ENCODE results near the gene NAT10.
"Not testable (repeated sequence)": the region's sequence is repeated elsewhere in the genome, so short reads cannot be mapped to it uniquely, and the experiment has no call there.

Gene NAT10

GRCh38 chr11:34068111-34068510 lies 37.3 kb upstream of the NAT10 start:
- Histone ChIP-seq H3K36me3 (peaks cover 44 to 96% (median 82%) of the 10 kb centered on the region in 11 experiments), H4K20me1 (peaks cover 100% of the 10 kb centered on the region in 11 experiments), H3K4me2 (peak overlapping the region; percentile 59 to 90 (median 80)), H3K27ac (peak overlapping the region in 10 of 11 experiments; percentile 30 to 62 (median 58); a peak in 19 of 22 replicates), H3K9me3 (replicated peaks in 1 of 11) (no peaks in the 10 kb centered on the region), H3K4me3 (peak overlapping the region in 1 of 10 experiments; percentile 5; a peak in 1 of 20 replicates), H3K27me3 (no peaks in the 10 kb centered on the region), H3K4me1 (peaks cover 51 to 76% (median 55%) of the 10 kb centered on the region in 10 experiments), H3K9ac (peak overlapping the region in 6 of 11 experiments; percentile 2 to 41 (median 26); a peak in 6 of 22 replicates)
- TF ChIP-seq Cebpa-rat (IDR thresholded peaks at IDR 0.05): no peak

GRCh38 chr11:34071306-34071705 lies 34.1 kb upstream of the NAT10 start:
- H3K9me3 ChIP-seq (replicated peaks in 1 of 11); H3K4me2 ChIP-seq; H3K27ac ChIP-seq; H3K9ac ChIP-seq; H3K27me3 ChIP-seq; H3K4me3 ChIP-seq: not testable (repeated sequence)
- H3K4me1 ChIP-seq: peaks cover 22 to 63% (median 35%) of the 10 kb centered on the region in 10 experiments
- peaks cover 99 to 100% (median 100%) of the 10 kb centered on the region in 11 experiments for H4K20me1 ChIP-seq
- peaks cover 65 to 96% (median 85%) of the 10 kb centered on the region in 11 experiments for H3K36me3 ChIP-seq

- H3K4me1 ChIP-seq: peaks cover 15 to 56% (median 27%) of the 10 kb centered on the region in 10 experiments
- H3K27ac ChIP-seq: no peak overlapping the region
- no peak overlapping the region for H3K9ac ChIP-seq
- H3K9me3 ChIP-seq (replicated peaks in 1 of 11): no peaks in the 10 kb centered on the region
- H3K36me3 ChIP-seq: peaks cover 72 to 97% (median 90%) of the 10 kb centered on the region in 11 experiments
- no peak overlapping the region for H3K4me2 ChIP-seq
- TF ChIP-seq Cebpa-rat (IDR thresholded peaks at IDR 0.05): no peak
- H4K20me1 ChIP-seq: peaks cover 99 to 100% (median 100%) of the 10 kb centered on the region in 11 experiments
- no peaks in the 10 kb centered on the region for H3K27me3 ChIP-seq
- H3K4me3 ChIP-seq: no peak overlapping the region
These were observed 33.4 kb upstream of the NAT10 start for GRCh38 chr11:34072041-34072440.

GRCh38 chr11:34072832-34073231 lies 32.6 kb upstream of the NAT10 start:
- Histone ChIP-seq H3K4me1 (peaks cover 7 to 48% (median 19%) of the 10 kb centered on the region in 10 experiments), H3K4me2 (no peak overlapping the region), H3K9me3 (replicated peaks in 1 of 11) (no peaks in the 10 kb centered on the region), H4K20me1 (peaks cover 99 to 100% (median 100%) of the 10 kb centered on the region in 11 experiments), H3K36me3 (peaks cover 80 to 100% (median 94%) of the 10 kb centered on the region in 11 experiments), H3K4me3 (no peak overlapping the region), H3K9ac (no peak overlapping the region), H3K27ac (no peak overlapping the region), H3K27me3 (no peaks in the 10 kb centered on the region)
- no peak for TF ChIP-seq Cebpa-rat (IDR thresholded peaks at IDR 0.05)

- Histone ChIP-seq H4K20me1 (peaks cover 98 to 100% (median 100%) of the 10 kb centered on the region in 11 experiments), H3K4me2 (no peak overlapping the region), H3K27me3 (no peaks in the 10 kb centered on the region), H3K27ac (no peak overlapping the region), H3K9ac (no peak overlapping the region), H3K4me1 (peaks cover 0 to 32% (median 11%) of the 10 kb centered on the region in 10 experiments; a peak in 13 of 20 replicates), H3K36me3 (peaks cover 95 to 100% (median 100%) of the 10 kb centered on the region in 11 experiments), H3K9me3 (replicated peaks in 1 of 11) (no peaks in the 10 kb centered on the region), H3K4me3 (no peak overlapping the region)
- TF ChIP-seq Cebpa-rat (IDR thresholded peaks at IDR 0.05): no peak
These were observed 31.0 kb upstream of the NAT10 start for GRCh38 chr11:34074391-34074790.

GRCh38 chr11:34075178-34075820 lies 30.1 kb upstream of the NAT10 start:
- peaks cover 99 to 100% (median 100%) of the 10 kb centered on the region in 11 experiments for H3K36me3 ChIP-seq
- no peaks in the 10 kb centered on the region for H3K27me3 ChIP-seq
- no peak overlapping the region for H3K4me3 ChIP-seq
- TF ChIP-seq Cebpa-rat (IDR thresholded peaks at IDR 0.05): no peak
- no peak overlapping the region for H3K9ac ChIP-seq
- H3K9me3 ChIP-seq (replicated peaks in 1 of 11): no peaks in the 10 kb centered on the region
- H3K4me1 ChIP-seq: peaks cover 0 to 26% (median 10%) of the 10 kb centered on the region in 10 experiments; a peak in 13 of 20 replicates
- peak overlapping the region in 1 of 11 experiments; percentile 8; a peak in 1 of 22 replicates for H3K4me2 ChIP-seq
- H3K27ac ChIP-seq: no peak overlapping the region
- peaks cover 90 to 100% (median 100%) of the 10 kb centered on the region in 11 experiments for H4K20me1 ChIP-seq

- Histone ChIP-seq H3K9ac (no peak overlapping the region), H3K4me3 (no peak overlapping the region), H3K27ac (no peak overlapping the region), H3K36me3 (peaks cover 99 to 100% (median 100%) of the 10 kb centered on the region in 11 experiments), H3K4me1 (peaks cover 17 to 25% (median 20%) of the 10 kb centered on the region in 10 experiments), H3K27me3 (no peaks in the 10 kb centered on the region), H3K9me3 (replicated peaks in 1 of 11) (no peaks in the 10 kb centered on the region), H4K20me1 (peaks cover 77 to 100% (median 100%) of the 10 kb centered on the region in 11 experiments), H3K4me2 (no peak overlapping the region)
- TF ChIP-seq Cebpa-rat (IDR thresholded peaks at IDR 0.05): no peak
These were observed 24.8 kb upstream of the NAT10 start for GRCh38 chr11:34080609-34081008.

GRCh38 chr11:34084637-34085036 lies 20.8 kb upstream of the NAT10 start:
- peaks cover 72 to 100% (median 99%) of the 10 kb centered on the region in 11 experiments for H4K20me1 ChIP-seq
- peak overlapping the region in 2 of 11 experiments; percentile 55; a peak in 1 of 22 replicates for H3K4me2 ChIP-seq
- H3K36me3 ChIP-seq: peaks cover 97 to 100% (median 99%) of the 10 kb centered on the region in 11 experiments
- peaks cover 32 to 44% (median 35%) of the 10 kb centered on the region in 10 experiments for H3K4me1 ChIP-seq
- no peak overlapping the region for H3K27ac ChIP-seq
- no peak for TF ChIP-seq Cebpa-rat (IDR thresholded peaks at IDR 0.05)
- H3K27me3 ChIP-seq: no peaks in the 10 kb centered on the region
- H3K9me3 ChIP-seq (replicated peaks in 1 of 11): no peaks in the 10 kb centered on the region
- no peak overlapping the region for H3K4me3 ChIP-seq
- H3K9ac ChIP-seq: no peak overlapping the region

GRCh38 chr11:34086554-34087283 lies 18.7 kb upstream of the NAT10 start:
- H3K9ac ChIP-seq: peak overlapping the region in 4 of 11 experiments; percentile 6 to 52 (median 29); a peak in 5 of 22 replicates
- H3K27ac ChIP-seq: peak overlapping the region in 10 of 11 experiments; percentile 8 to 58 (median 35); a peak in 13 of 22 replicates
- H4K20me1 ChIP-seq: peaks cover 76 to 100% (median 98%) of the 10 kb centered on the region in 11 experiments
- H3K27me3 ChIP-seq: no peaks in the 10 kb centered on the region
- H3K4me1 ChIP-seq: peaks cover 32 to 44% (median 35%) of the 10 kb centered on the region in 10 experiments
- peaks cover 97 to 100% (median 99%) of the 10 kb centered on the region in 11 experiments for H3K36me3 ChIP-seq
- no peak overlapping the region for H3K4me3 ChIP-seq
- peak overlapping the region; percentile 10 to 68 (median 55); a peak in 17 of 22 replicates for H3K4me2 ChIP-seq
- no peak for TF ChIP-seq Cebpa-rat (IDR thresholded peaks at IDR 0.05)
- no peaks in the 10 kb centered on the region for H3K9me3 ChIP-seq (replicated peaks in 1 of 11)
